ENCODE results near the gene IQCB1. TPM values are rescaled to one million over a fixed set of nuclear protein-coding genes. Genes with fewer than 3 reads are reported as not detected.

Gene IQCB1
- total and polyA plus RNA-seq, 4 donors: 2.8 to 14.0 (median 9.4) TPM

- no peaks in the 10 kb centered on the region for H3K27me3 ChIP-seq (ENCODE audit: control insufficient read depth in 4 of 4, insufficient read depth in 4 of 4, low read length in 3 of 4)
- H3K4me1 ChIP-seq (ENCODE audit: control insufficient read depth in 4 of 4, insufficient read depth in 4 of 4, low read length in 3 of 4): peaks cover 2 to 22% (median 18%) of the 10 kb centered on the region in 4 donors
- no peak overlapping the region for H3K27ac ChIP-seq (ENCODE audit: low read depth in 1 of 2, low read length in 2 of 2)
- TF ChIP-seq ATF3 (IDR thresholded peaks at IDR 0.05) (no peak), JUND (IDR thresholded peaks at IDR 0.05) (no peak), ZBTB33 (IDR thresholded peaks at IDR 0.05) (no peak), TAF1 (conservative IDR thresholded peaks at IDR 0.05) (no peak), YY1 (IDR thresholded peaks at IDR 0.05) (no peak), SP1 (IDR thresholded peaks at IDR 0.05) (no peak)
- WGBS: 86% methylated on average over 1 of the region's 1 CpG
- no peak overlapping the region for H3K4me3 ChIP-seq (ENCODE audit: low read depth in 1 of 3, low read length in 3 of 3)
- no peaks in the 10 kb centered on the region for H3K36me3 ChIP-seq (ENCODE audit: control insufficient read depth in 4 of 4, insufficient read depth in 3 of 4, low read depth in 1 of 4, low read length in 3 of 4)
- no peaks in the 10 kb centered on the region for H3K9me3 ChIP-seq (ENCODE audit: control insufficient read depth in 4 of 4, low read length in 3 of 4)
- H3K9ac ChIP-seq (ENCODE audit: low read depth in 1 of 2, low read length in 2 of 2): no peak overlapping the region
- DNase-seq (ENCODE audit: low spot score): no peak
Observed at GRCh38 chr3:121752261-121752660, 82.6 kb downstream of the IQCB1 start.

DNA sequence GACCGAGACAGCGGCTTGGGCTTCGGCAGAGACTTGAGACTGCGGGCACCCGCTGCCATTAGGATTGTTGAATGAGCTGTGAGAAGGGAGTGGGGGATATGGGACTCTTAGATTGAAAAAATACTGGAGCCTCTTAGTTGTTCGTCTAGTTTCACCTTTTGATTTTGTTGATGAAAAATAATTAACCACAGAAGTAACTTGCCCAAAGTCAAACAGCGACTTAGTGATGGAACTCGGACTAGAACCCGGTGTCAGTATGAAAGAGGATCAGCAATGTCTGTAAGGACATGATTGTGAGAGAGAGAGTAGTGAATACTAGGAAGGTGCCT lies 84.8 kb downstream of the IQCB1 start:
- under 1% methylated on average over 9 of the region's 9 CpGs for WGBS
- H3K36me3 ChIP-seq (ENCODE audit: control insufficient read depth in 4 of 4, insufficient read depth in 3 of 4, low read depth in 1 of 4, low read length in 3 of 4): no peaks in the 10 kb centered on the region
- H3K27me3 ChIP-seq (ENCODE audit: control insufficient read depth in 4 of 4, insufficient read depth in 4 of 4, low read length in 3 of 4): no peaks in the 10 kb centered on the region
- TF ChIP-seq GABPA (IDR thresholded peaks at IDR 0.05 in 1 of 2, conservative IDR thresholded peaks at IDR 0.05 in 1 of 2) (peak in 1 of 2 donors; percentile 9), RXRA (IDR thresholded peaks at IDR 0.05) (no peak), ZBTB33 (IDR thresholded peaks at IDR 0.05) (no peak), HNF4A (conservative IDR thresholded peaks at IDR 0.05) (no peak)
- TF ChIP-seq, protein P1, sequence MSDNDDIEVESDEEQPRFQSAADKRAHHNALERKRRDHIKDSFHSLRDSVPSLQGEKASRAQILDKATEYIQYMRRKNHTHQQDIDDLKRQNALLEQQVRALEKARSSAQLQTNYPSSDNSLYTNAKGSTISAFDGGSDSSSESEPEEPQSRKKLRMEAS (IDR thresholded peaks at IDR 0.05): no peak
- H3K4me1 ChIP-seq (ENCODE audit: control insufficient read depth in 4 of 4, insufficient read depth in 4 of 4, low read length in 3 of 4): peaks cover 2 to 25% (median 20%) of the 10 kb centered on the region in 4 donors
- peak overlapping the region; percentile 61 to 78 (median 67) for H3K4me3 ChIP-seq (ENCODE audit: low read depth in 1 of 3, low read length in 3 of 3)
- H3K9me3 ChIP-seq (ENCODE audit: control insufficient read depth in 4 of 4, low read length in 3 of 4): no peaks in the 10 kb centered on the region
- H3K9ac ChIP-seq (ENCODE audit: low read depth in 1 of 2, low read length in 2 of 2): peak overlapping the region; percentile 46 to 56
- DNase-seq (ENCODE audit: low spot score): no peak
- peak overlapping the region in 1 of 2 donors; percentile 44 for H3K27ac ChIP-seq (ENCODE audit: low read depth in 1 of 2, low read length in 2 of 2)

- H3K9me3 ChIP-seq (ENCODE audit: control insufficient read depth in 4 of 4, low read length in 3 of 4): no peaks in the 10 kb centered on the region
- H3K36me3 ChIP-seq (ENCODE audit: control insufficient read depth in 4 of 4, insufficient read depth in 3 of 4, low read depth in 1 of 4, low read length in 3 of 4): no peaks in the 10 kb centered on the region
- peaks cover 2 to 28% (median 20%) of the 10 kb centered on the region in 4 donors for H3K4me1 ChIP-seq (ENCODE audit: control insufficient read depth in 4 of 4, insufficient read depth in 4 of 4, low read length in 3 of 4)
- no peaks in the 10 kb centered on the region for H3K27me3 ChIP-seq (ENCODE audit: control insufficient read depth in 4 of 4, insufficient read depth in 4 of 4, low read length in 3 of 4)
- WGBS: under 1% methylated on average over 51 of the region's 51 CpGs
- DNase-seq (ENCODE audit: low spot score): peak; percentile 91
- peak within 1 kb of the TSS; percentile 80 to 96 for H3K27ac ChIP-seq (ENCODE audit: low read depth in 1 of 2, low read length in 2 of 2)
- H3K4me3 ChIP-seq (ENCODE audit: low read depth in 1 of 3, low read length in 3 of 3): peak within 1 kb of the TSS; percentile 78 to 97 (median 92)
- H3K9ac ChIP-seq (ENCODE audit: low read depth in 1 of 2, low read length in 2 of 2): peak within 1 kb of the TSS; percentile 83 to 95
- TF ChIP-seq ATF3 (IDR thresholded peaks at IDR 0.05): no peak
- TF ChIP-seq SP1 (IDR thresholded peaks at IDR 0.05): peak; percentile 91
- TF ChIP-seq ZBTB33 (IDR thresholded peaks at IDR 0.05): no peak
- TF ChIP-seq GABPA (IDR thresholded peaks at IDR 0.05 in 1 of 2, conservative IDR thresholded peaks at IDR 0.05 in 1 of 2): peak; percentile 97 to 99
- TF ChIP-seq HNF4A (conservative IDR thresholded peaks at IDR 0.05): peak; percentile 32 to 70
- TF ChIP-seq, protein P1 (IDR thresholded peaks at IDR 0.05): peak; percentile 65
- TF ChIP-seq RXRA (IDR thresholded peaks at IDR 0.05): peak; percentile 39 to 43
- no peak for TF ChIP-seq HNF4G (IDR thresholded peaks at IDR 0.05)
- peak; percentile 82 for TF ChIP-seq NR2F2 (IDR thresholded peaks at IDR 0.05)
- TF ChIP-seq FOXA1 (IDR thresholded peaks at IDR 0.05): peak; percentile 78
- TF ChIP-seq JUND (IDR thresholded peaks at IDR 0.05): peak; percentile 83 to 84
- TF ChIP-seq FOXA2 (IDR thresholded peaks at IDR 0.05): peak; percentile 66
- peak; percentile 80 for TF ChIP-seq YY1 (IDR thresholded peaks at IDR 0.05)
- peak; percentile 18 to 19 for TF ChIP-seq RAD21 (IDR thresholded peaks at IDR 0.05)
Observed at GRCh38 chr3:121749276-121750086, 85.4 kb downstream of the IQCB1 start, which contains the start of gene GOLGB1. Gene GOLGB1 (minus strand): TSS chr3:121749741. CDS start chr3:121730971, 18,770 bp downstream.
